EH (cell line): ENCODE results near the gene VWF.
"Not testable (repeated sequence)": the region's sequence is repeated elsewhere in the genome, so short reads cannot be mapped to it uniquely, and the experiment has no call there.

Experiments
- DNase-seq: peaks from one replicate; pipeline ENCODE4 v3.0.0-alpha.2; 2015; ENCODE audit warnings: low read depth

Gene VWF

GRCh38 chr12:6145564-6145963, 21.1 kb upstream of the VWF start:
- DNase-seq: no peak

DNA sequence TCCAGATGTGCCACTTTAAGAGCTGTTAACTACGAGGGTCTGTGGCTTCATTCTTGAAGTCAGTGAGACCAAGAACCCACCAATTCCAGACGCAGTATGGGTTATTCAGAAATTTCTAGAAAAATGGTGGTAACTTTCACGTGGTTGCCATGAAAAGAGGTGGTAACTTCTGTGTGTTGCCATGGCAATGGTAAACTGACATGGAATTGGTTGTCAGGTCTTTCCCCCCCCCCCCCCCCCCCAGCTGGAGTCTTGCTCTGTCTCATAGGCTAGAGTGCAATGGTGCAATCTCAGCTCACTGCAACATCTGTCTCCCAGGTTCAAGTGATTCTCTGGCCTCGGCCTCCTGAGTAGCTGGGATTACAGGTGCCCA, 18.8 kb upstream of the VWF start:
- DNase-seq: no peak

DNA sequence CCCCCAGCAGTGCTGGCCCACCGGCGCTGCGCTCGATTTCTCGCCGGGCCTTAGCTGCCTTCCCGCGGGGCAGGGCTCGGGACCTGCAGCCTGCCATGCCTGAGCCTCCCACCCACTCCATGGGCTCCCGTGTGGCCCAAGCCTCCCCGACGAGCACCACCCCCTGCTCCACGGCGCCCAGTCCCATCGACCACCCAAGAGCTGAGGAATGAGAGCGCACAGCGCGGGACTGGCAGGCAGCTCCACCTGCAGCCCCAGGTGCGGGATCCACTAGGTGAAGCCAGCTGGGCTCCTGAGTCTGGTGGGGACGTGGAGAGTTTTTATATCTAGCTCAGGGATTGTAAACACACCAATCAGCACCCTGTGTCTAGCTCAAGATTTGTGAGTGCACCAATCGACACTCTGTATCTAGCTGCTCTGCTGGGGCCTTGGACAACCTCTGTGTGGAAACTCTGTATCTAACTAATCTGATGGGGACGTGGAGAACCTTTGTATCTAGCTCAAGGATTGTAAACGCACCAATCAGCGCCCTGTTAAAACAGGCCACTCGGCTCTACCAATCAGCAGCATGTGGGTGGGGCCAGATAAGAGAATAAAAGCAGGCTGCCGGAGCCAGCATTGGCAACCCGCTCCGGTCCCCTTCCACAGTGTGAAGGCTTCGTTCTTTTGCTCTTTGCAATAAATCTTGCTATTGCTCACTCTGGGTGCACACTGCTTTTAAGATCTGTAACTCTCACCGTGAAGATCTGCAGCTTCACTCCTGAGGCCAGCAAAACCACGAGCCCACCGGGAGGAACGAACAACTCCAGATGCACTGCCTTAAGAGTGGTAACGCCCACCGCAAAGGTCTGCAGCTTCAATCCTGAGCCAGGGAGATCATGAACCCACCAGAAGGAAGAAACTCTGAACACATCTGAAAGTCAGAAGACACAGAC, 18.2 kb upstream of the VWF start:
- DNase-seq: not testable (repeated sequence)

GRCh38 chr12:6141731-6142367, 17.4 kb upstream of the VWF start:
- peak; percentile 19 for DNase-seq

- peak; percentile 43 for DNase-seq
Measured at GRCh38 chr12:6140651-6141447, 16.4 kb upstream of the VWF start.

DNA sequence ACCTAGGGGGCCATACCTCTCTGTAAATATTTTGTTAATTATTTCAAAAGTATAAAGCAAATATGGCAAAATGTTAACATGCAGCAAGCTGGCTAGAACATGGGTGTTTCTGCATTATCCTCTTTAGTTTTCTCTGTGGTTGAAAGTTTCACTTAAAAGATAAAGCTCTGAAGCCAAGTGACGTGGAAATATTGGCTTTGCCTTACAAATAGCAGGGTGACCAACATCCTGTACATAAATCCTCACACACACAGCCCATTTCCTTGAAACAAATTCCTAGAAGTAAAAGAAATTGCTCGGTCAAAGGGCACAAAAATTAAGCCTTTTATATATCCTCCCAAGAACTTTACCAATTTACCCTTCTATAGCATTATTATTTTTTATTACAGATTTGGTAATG, 10.6 kb upstream of the VWF start:
- peak; percentile 39 for DNase-seq

DNA sequence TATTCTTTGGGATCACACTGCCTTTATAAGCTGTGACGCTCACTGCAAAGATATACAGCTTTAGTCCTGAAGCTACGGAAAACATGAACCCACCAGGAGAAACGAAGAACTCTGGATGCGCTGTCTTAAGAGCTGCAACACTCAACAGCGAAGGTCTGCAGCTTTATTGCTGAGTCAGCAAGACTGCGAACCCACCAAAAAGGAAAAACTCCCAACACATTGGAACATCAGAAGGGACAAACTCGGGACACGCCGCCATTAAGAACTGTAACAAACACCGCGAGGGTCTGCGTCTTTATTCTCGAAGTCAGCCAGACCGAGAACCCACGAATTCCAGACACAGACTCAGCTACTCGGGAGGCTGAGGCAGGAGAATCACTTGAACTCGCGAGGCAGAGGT, 9.2 kb upstream of the VWF start:
- no peak for DNase-seq

DNA sequence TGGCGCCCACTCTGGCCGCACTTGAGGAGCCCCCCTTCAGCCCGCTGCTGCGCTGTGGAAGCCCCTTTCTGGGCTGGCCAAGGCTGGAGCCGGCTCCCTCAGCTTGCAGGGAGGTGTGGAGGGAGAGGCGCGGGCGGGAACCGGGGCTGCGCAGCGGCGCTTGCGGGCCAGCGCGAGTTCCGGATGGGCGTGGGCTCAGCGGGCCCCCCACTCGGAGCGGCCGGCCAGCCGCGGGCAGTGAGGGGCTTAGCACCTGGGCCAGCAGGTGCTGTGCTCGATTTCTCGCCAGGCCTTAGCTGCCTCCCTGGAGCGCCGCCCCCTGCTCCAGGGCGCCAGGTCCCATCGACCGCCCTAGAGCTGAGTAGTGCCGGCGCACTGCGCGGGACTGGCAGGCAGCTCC, 8.0 kb upstream of the VWF start:
- DNase-seq: no peak

DNA sequence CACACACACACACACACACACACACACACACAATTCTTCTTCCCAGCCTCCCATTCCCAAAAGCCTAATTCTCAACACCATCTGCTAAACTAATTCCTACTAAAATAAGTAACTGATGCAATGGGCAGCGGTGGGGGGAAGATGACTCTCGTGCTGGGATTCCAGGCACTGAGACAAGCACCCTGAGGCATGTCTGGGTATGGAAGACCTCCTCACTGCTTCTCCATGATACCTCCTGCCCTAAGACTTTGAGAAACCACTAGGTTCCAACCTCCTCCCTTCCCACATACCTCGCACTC, 789 bp upstream of the VWF start:
- DNase-seq: peak; percentile 25

- DNase-seq: no peak
Measured at GRCh38 chr12:6123258-6123657, 1.2 kb downstream of the VWF start.

GRCh38 chr12:6122201-6122600, 2.3 kb downstream of the VWF start:
- no peak for DNase-seq

DNA sequence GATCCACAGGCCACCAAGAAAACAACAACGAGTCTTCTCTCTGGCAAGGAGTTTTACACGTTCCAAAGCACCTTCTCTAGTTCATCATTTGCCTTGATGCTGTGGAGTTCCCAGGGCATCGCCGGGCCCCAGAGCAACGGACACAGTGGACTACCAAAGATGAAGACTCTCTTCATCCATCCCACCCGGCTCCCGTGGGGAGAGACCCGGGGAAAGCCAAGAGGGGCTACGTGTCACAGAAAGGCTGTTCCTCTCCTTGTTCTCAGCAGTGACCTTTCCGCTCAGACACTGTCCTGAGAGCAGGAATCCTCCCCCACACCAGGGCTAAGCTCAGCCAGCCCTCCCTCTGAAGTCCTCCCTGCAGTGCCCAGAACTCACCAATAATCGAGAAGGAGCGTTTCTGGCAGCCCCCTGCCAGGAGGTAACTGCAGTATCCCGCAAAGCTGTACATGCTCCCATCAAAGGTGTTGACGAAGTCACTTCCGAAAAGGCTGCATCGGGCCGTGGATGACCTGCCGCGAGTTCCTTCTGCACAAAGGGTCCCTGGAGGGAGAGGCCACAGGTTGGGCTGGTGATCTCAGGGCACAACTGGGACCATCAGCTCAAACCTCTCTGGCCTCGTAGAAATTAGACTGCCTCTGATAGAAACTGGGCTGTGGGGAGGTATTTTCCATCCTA, 3.5 kb downstream of the VWF start:
- no peak for DNase-seq

GRCh38 chr12:6118891-6119568, 5.4 kb downstream of the VWF start:
- no peak for DNase-seq

GRCh38 chr12:6116471-6117021, 7.9 kb downstream of the VWF start:
- DNase-seq: peak; percentile 41

DNA sequence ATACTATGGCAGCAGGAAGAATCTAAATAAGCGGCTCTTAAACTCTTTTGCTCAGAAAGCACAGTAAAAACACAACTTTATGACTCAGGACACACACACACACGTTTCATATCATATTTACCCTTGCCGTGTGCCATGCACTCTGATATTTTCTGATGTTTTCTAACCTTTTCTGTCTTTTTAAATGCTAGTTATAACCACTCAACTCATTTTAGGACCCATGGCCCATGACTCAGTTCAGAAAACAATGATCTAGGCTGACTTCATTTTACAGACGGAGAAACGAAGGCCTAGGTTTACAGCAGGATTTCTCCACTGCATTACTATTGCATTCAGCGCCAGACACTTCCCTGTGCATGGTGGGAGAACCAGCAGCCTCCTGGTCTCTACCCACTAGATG, 9.1 kb downstream of the VWF start:
- DNase-seq: no peak

DNA sequence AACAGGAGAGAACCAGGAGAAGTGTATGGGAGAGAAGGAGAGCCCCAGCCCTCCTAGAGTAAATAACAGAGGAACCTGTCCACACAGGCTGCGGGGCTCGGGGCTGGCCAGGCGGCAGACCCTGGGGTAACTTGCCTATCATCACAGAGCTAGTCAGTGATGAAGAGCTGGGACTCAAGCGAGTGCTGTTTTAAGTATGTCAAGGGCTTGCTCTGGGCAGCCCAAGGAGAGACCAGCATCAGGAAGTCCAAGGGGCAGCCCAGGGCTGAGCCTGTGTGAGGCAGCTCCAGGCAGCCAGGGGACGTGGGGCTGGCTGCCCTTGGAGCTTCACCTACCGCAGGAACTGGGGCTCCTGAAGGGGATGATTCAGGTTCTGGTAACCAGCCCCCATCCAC, 10.0 kb downstream of the VWF start:
- no peak for DNase-seq

- DNase-seq: no peak
Measured at GRCh38 chr12:6113691-6114475, 10.6 kb downstream of the VWF start.

DNA sequence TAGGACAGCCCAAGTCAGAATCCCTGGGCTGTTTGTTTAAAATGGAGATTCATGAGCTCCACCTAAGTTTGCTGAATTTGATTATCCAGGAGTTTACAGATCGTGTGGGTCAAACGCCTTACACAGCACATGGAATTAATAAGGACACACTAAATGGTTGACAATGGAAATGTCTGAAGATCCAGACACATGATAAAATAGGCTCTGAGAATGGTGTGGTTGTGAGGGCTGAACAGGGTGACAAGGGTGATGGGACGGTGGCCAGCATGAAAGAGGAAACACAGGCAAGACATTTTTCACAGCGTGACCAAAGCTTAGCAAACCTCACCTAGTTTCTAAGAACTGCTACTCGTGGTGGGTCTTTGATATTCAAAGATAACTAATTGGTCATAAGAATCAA, 12.5 kb downstream of the VWF start:
- peak; percentile 5 for DNase-seq

DNA sequence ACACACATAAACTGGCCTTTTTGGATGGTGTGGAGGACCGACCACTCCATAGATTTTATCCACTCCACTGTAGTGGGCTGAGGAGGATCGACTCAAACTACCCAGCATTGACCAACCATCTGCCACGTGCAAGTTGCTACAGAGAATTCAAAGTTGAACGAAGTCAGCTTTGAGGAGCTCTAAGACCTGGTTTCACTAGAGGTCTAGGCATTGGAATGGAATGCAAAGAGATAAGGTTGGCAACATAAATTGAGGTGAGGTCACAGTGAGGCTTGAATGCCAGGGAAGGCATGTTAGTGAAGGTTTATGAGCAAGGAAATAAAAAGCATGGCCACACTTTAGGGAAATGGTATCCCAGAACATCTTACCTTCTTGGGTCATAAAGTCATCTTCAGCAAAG, 14.5 kb downstream of the VWF start:
- DNase-seq: no peak

GRCh38 chr12:6106218-6106617, 18.3 kb downstream of the VWF start:
- no peak for DNase-seq

DNA sequence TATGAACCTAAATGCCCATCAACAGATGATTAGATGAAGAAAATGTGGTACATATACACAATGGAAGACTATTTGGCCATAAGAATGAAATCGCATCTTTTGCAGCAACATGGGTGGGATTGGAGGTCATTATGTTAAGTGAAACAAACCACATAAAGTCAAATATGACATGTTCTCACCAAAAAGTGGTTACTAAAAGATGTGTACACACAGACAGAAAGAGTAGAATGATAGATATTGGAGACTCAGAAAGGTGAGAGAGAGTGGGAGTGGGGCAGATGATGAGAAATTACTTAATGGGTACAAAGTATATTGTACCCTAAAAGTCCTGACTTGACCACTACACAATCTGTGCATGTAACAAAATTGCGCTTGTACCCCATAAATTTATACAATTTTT, 19.6 kb downstream of the VWF start:
- no peak for DNase-seq
